ENCODE data around the gene MACROD1. TPM values are rescaled to one million over a fixed set of nuclear protein-coding genes. Genes with fewer than 3 reads are reported as not detected.

Gene MACROD1
- total RNA-seq, 2 donors from 2014 or later = 33.5 to 68.2 TPM

GRCh38 chr11:64097468-64098317, 68.2 kb downstream of the MACROD1 start:
- no peaks in the 10 kb centered on the region for H3K4me1 ChIP-seq (replicated peaks)
- H3K27ac ChIP-seq = no peak overlapping the region
- whole genome bisulfite sequencing = 47% methylated on average over 21 of the region's 25 CpGs

GRCh38 chr11:64096835-64097234, 69.1 kb downstream of the MACROD1 start:
- DNase-seq (ENCODE audit: low spot score) = no peak
- Histone ChIP-seq H3K9me3 (no peaks in the 10 kb centered on the region), H3K4me3 (no peak overlapping the region), H3K4me1 (replicated peaks) (no peaks in the 10 kb centered on the region), H3K36me3 (no peaks in the 10 kb centered on the region), H3K27ac (no peak overlapping the region), H3K27me3 (replicated peaks; ENCODE audit: insufficient read depth) (no peaks in the 10 kb centered on the region)
- intact Hi-C loops (cut with DNase I) = no loop called here
- WGBS = 81% methylated on average over 13 of the region's 13 CpGs
- TF ChIP-seq POLR2AphosphoS5 (IDR thresholded peaks at IDR 0.05) = no peak
- no peak for TF ChIP-seq POLR2A (IDR thresholded peaks at IDR 0.05)
- no peak for TF ChIP-seq CTCF (IDR thresholded peaks at IDR 0.05)

More at GRCh38 chr11:64097468-64098317, 68.2 kb downstream of the MACROD1 start:
- TF ChIP-seq POLR2A (IDR thresholded peaks at IDR 0.05) = no peak
- TF ChIP-seq CTCF (IDR thresholded peaks at IDR 0.05) = no peak
- TF ChIP-seq POLR2AphosphoS5 (IDR thresholded peaks at IDR 0.05) = no peak
- no peak for DNase-seq (ENCODE audit: low spot score)
- Histone ChIP-seq H3K27me3 (replicated peaks; ENCODE audit: insufficient read depth) (no peaks in the 10 kb centered on the region), H3K4me3 (no peak overlapping the region), H3K9me3 (no peaks in the 10 kb centered on the region), H3K36me3 (no peaks in the 10 kb centered on the region)
- intact Hi-C loops (cut with DNase I) = no loop called here

GRCh38 chr11:64095949-64096348, 70.0 kb downstream of the MACROD1 start:
- no peak overlapping the region for H3K27ac ChIP-seq

GRCh38 chr11:64095273-64095817, 70.6 kb downstream of the MACROD1 start:
- 54% methylated on average over 10 of the region's 10 CpGs for WGBS
- no peaks in the 10 kb centered on the region for H3K9me3 ChIP-seq

More at GRCh38 chr11:64095949-64096348, 70.0 kb downstream of the MACROD1 start:
- Histone ChIP-seq H3K4me3 (no peak overlapping the region), H3K27me3 (replicated peaks; ENCODE audit: insufficient read depth) (no peaks in the 10 kb centered on the region), H3K9me3 (no peaks in the 10 kb centered on the region), H3K36me3 (no peaks in the 10 kb centered on the region), H3K4me1 (replicated peaks) (no peaks in the 10 kb centered on the region)
- DNase-seq (ENCODE audit: low spot score) = no peak
- intact Hi-C loops (cut with DNase I) = no loop called here
- TF ChIP-seq POLR2AphosphoS5 (IDR thresholded peaks at IDR 0.05) (no peak), CTCF (IDR thresholded peaks at IDR 0.05) (no peak), POLR2A (IDR thresholded peaks at IDR 0.05) (no peak)
- 80% methylated on average over 12 of the region's 14 CpGs for WGBS

More at GRCh38 chr11:64095273-64095817, 70.6 kb downstream of the MACROD1 start:
- no peak for DNase-seq (ENCODE audit: low spot score)
- Histone ChIP-seq H3K4me3 (no peak overlapping the region), H3K27ac (no peak overlapping the region), H3K36me3 (no peaks in the 10 kb centered on the region), H3K4me1 (replicated peaks) (no peaks in the 10 kb centered on the region), H3K27me3 (replicated peaks; ENCODE audit: insufficient read depth) (no peaks in the 10 kb centered on the region)
- TF ChIP-seq CTCF (IDR thresholded peaks at IDR 0.05) (no peak), POLR2AphosphoS5 (IDR thresholded peaks at IDR 0.05) (no peak), POLR2A (IDR thresholded peaks at IDR 0.05) (no peak)
- intact Hi-C loops (cut with DNase I) = no loop called here

Measured in prostate gland (tissue), 2 donors.